Measurements from ENCODE around the gene DISP2.
A peak's percentile ranks its signal among the peaks of the same experiment; 100 is the strongest.

The DISP2 gene

GRCh38 chr15:40363611-40364010, 5.6 kb downstream of the DISP2 start:
- DNase-seq = no peak

DNA sequence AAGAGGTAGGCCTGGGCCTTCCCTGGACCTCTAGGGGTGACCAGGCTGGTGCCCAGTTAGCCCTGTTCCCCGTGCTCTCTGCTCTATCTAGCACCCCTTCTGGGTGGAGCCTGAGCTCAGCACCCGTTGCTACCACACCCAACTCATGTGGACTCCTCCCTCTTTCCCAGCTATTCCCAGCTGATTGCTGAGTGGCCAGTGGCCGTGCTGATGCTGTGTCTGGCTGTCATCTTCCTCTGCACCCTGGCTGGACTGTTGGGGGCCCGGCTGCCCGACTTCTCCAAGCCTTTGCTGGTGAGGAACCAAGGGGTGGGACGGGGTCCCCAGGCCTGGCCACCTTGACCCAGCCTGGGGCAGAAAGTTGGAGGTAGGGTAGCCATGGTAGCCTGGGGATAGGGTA, 6.2 kb downstream of the DISP2 start:
- no peak for DNase-seq

DNA sequence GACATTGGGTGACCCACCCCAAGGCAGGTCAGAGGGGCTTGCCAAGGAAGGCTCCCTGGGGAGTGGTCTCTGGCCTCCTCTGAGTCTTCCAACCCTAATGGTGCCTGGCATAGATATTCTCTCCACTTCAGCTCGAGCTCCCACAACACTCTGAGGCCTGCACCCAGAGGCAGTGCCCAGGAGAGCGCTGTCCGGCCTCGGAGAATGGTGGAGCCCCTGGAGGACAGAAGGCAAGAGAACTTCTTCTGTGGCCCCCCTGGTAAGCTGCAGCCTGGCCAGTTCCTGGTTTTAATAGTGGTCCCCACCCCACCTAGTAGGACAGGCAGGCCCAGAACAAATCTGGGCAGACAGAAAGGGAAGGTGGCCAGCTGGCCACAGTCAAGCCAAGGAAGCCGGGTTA, 7.0 kb downstream of the DISP2 start:
- DNase-seq = no peak

DNA sequence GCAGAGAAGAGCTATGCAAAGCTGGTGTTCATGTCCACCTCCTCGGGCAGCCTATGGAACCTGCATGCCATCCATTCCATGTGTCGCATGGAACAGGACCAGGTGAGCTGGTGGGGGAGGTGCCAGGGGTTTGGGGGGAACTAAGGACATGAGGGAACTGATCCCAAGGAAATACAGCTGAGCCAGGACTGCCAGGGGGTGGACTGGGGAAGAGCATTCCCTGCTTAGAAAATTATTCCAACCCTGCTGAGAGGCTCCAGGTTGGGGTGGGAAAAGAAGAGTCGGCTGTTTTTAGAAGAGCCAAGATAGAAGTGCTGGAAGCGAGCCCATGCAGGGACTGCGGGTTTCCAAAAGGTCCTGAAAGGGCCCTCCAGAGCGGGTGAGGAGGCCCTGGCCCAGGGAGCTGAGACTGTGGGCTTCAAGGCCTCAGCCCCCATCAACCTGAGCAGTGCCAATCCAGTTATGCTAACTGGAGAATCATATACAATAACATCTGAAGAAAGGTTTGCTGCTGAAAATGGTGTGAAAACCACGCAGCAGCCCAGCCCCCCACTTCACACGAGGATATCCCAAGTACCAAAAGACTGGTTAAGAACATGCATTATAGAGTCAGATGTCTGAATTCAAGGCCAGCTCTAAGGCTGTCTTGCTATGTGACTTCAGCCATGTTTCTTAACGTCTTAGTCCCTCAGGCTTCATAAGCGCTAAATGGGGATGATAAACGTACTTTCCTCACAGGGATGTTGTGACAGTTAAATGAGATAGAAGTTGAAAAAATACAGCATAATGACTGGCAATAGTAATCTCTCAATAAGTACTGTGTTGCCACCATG, 7.8 kb downstream of the DISP2 start:
- DNase-seq = no peak

GRCh38 chr15:40366457-40367370, 8.7 kb downstream of the DISP2 start:
- no peak for DNase-seq

DNA sequence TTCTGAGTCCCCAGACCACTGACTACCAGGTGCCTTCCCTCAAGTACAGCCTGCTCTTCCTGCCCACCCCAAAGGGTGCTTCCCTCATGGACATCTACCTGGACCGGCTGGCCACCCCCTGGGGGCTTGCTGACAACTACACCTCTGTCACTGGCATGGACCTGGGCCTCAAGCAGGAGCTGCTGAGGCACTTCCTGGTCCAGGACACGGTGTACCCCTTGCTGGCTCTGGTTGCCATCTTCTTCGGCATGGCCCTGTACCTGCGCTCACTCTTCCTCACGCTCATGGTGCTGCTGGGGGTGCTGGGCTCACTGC, 9.3 kb downstream of the DISP2 start:
- DNase-seq = no peak

GRCh38 chr15:40367686-40368611, 9.9 kb downstream of the DISP2 start:
- peak; percentile 97 for DNase-seq

DNA sequence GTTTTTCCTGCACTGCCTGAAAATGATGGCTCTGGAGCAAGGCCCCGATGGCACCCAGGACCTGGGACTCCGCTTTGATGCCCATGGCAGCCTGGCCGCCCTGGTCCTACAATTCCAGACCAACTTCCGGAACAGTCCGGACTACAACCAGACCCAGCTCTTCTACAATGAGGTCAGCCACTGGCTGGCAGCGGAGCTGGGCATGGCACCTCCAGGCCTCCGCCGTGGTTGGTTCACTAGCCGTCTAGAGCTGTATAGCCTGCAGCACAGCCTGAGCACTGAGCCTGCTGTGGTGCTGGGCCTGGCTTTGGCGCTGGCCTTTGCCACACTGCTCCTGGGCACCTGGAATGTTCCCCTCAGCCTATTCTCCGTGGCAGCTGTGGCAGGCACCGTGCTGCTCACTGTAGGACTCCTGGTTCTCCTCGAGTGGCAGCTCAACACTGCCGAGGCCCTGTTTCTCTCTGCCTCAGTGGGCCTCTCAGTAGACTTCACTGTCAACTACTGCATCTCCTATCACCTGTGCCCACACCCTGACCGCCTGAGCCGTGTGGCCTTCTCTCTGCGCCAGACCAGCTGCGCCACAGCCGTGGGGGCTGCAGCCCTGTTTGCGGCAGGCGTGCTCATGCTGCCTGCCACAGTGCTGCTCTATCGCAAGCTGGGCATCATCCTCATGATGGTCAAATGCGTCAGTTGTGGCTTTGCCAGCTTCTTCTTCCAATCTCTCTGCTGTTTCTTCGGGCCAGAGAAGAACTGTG, 10.9 kb downstream of the DISP2 start:
- DNase-seq = no peak

DNA sequence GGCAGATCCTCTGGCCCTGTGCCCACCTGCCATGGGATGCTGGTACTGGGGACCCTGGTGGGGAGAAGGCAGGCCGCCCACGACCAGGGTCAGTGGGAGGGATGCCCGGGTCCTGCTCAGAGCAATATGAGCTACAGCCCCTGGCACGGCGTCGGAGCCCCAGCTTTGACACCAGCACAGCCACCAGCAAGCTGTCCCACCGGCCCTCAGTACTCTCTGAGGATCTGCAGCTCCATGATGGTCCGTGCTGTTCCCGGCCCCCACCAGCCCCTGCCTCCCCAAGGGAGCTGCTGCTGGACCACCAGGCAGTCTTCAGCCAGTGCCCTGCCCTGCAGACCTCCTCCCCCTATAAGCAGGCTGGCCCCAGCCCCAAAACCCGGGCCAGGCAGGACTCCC, 11.5 kb downstream of the DISP2 start:
- DNase-seq = no peak

DNA sequence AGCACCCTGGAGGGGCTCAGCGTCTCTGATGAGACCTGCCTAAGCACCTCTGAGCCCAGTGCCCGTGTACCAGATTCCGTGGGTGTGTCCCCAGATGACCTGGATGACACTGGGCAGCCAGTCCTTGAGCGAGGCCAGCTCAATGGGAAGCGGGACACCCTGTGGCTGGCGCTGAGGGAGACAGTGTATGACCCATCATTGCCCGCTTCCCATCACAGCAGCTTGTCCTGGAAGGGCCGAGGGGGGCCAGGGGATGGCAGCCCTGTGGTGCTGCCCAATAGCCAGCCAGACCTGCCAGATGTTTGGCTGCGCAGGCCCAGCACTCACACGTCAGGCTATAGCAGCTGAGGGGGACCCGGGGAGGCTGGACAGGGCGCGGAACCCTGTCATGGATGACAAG, 12.0 kb downstream of the DISP2 start:
- DNase-seq = no peak

- no peak for DNase-seq
Observed at GRCh38 chr15:40372981-40373380, 15.0 kb downstream of the DISP2 start.

GRCh38 chr15:40377606-40378005, 19.6 kb downstream of the DISP2 start:
- DNase-seq = no peak

DNA sequence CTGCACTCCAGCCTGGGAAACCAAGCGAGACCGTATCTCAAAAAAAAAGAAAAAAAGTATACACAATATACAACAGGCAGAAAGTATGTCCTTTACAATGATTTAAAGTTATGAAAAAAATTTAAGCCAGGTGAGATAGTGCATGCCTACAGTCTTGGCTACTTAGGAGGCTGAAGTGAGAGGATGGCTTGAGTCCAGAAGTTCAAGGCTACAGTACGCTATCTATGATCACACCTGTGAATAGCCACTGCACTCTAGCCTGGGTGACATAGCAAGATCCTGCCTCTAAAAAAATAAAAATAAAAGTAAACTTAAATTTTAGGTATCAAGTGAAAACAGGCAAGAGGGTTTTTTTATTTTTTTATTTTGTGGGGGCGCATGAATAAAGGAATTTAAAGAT, 21.4 kb downstream of the DISP2 start:
- no peak for DNase-seq

- no peak for DNase-seq
Observed at GRCh38 chr15:40379853-40380252, 21.8 kb downstream of the DISP2 start.

DNA sequence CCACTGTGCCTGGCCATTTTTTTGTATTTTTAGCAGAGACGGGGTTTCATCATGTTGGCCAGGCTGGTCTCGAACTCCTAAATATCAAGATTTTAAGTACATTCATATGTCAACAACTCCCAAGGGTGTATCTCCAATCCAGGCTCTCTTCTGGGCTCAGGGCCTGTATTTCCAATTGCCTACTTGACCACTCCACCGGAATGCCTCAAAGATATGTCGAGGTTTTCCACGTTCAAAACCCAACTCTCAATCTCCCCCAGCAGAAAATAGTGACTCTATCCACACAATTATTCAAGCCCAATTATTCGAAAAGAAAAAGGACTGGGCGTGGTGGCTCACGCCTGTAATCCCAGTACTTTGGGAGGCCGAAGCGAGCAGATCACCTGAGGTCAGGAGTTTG, 22.6 kb downstream of the DISP2 start:
- DNase-seq = no peak

DNA sequence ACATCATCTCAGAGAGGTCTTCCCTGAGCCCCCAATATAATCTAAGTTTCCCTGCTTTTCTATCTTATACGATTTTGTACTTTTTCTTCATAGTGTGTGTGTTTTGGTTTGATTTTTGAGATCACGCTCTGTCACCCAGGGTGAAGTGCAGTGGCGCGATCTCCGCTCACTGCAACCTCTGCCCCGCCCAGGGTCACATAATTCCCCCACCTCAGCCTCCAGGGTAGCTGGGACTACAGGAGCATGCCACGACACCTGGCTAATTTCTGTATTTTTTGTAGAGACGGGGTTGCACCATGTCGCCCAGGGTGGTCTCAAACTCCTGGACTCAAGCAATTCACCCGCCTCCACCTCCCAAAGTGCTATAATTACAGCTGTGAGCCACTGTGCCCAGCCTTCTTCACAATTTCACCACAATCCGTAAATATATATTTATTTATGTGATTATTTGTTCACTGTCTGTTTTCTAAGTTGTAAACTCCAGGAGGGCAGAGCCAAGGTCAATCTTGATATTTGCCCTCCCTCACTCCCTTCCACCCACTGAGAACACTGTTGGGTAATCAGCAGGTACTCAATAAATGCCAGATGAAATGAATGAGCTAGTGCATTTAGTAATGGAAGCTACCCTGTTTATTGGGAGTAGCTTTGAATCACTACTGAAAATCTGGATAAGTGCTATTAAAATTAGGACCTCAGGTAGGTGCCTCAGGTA, 24.0 kb downstream of the DISP2 start:
- DNase-seq = no peak

GRCh38 chr15:40382580-40383456, 24.8 kb downstream of the DISP2 start, which contains the start of gene KNSTRN:
TSS of gene KNSTRN (plus strand) at chr15:40382721. CDS start at chr15:40382836, 115 bp downstream.
- peak; percentile 98 for DNase-seq

GRCh38 chr15:40386480-40386879, 28.5 kb downstream of the DISP2 start:
- no peak for DNase-seq

GRCh38 chr15:40388941-40389823, 31.2 kb downstream of the DISP2 start:
- DNase-seq = peak; percentile 68
